NCI-H187 treated with DMSO at 0.1 percent for 48 hours (cell line): ENCODE data around the gene MIER2.

Source experiments
- DNase-seq: peaks from one replicate; lab custom pipeline; 2025; lab: John Stamatoyannopoulos, UW

Gene MIER2

DNA sequence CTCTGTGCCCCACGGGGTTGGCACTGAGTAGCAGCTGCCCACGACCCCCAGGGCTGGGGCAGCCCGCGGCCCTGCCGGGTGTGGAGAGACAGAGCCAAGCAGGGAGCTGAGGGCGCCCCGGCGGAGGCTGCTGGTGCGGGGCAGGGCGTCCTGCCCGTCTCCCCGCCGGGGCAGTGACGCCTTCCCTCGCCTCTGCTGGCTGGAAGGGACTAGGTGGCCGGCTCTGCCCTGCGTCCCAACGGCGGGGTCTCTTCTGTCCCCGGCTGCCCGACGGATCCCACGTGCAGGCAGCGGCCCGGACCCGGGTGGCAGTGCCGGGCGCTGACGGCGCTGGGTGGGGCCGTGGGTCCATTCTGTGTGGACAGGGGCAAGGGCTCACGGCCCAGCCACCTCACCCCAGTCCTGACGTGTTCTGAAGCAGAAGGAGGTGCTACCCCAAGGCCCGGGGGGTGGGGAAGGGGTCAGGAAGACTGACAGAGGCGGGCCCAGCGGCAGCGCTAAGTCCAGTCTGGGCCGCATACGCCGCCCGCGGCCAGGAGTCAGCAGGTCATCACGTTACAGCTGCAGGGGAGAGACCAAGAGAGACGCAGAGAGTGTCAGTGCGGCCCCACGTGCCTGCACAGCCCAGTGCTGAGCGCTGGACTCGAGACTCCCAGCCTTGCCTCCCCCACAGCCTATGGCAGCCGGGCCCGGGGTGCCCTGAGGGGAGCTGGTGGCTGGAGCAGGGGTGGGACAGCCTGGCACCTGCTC is 38.3 kb downstream of the MIER2 start:
- DNase-seq: no peak

DNA sequence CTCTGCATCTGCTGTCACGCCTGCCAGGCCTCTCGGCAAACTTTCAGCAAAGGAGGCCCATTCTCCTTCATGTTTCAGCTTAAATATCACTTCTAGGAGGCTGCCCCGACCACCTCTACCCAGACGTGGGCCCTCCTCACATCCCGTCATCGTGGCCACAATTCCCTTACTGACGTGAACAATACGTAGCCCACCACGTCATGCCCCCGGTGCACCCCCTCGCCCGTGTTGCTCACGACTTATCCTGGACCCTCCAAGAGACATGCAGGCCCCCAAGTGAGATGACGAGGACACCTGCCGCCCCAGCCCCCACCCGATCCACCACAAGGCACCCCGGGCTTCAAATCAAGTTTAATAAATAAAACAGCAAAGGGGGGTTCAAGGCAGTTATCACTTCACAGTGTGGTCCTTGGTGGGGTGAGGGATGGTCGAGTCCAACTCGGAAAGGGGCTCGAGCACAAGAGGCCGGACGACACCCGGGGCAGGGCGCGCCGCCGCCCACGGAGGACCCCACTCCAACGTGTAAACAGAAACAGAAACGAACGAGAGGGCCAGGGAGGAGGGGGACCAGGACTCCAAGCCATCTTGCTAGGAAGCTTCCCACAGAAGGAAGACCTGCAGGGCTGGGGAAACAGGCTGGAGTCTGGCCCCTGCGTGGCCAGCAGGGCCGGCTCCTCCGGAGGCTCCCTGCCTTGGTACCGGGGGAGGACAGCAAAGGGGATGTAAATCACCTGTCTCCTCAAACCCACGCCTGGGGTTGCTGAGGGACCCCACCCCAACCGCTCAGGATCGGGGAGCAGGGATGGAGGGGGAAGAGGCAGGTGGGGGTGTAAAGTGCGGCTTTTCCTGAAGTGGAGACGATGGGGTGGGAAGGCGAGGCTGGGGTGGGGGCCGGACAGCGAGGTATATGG is 39.1 kb downstream of the MIER2 start:
- no peak for DNase-seq

DNA sequence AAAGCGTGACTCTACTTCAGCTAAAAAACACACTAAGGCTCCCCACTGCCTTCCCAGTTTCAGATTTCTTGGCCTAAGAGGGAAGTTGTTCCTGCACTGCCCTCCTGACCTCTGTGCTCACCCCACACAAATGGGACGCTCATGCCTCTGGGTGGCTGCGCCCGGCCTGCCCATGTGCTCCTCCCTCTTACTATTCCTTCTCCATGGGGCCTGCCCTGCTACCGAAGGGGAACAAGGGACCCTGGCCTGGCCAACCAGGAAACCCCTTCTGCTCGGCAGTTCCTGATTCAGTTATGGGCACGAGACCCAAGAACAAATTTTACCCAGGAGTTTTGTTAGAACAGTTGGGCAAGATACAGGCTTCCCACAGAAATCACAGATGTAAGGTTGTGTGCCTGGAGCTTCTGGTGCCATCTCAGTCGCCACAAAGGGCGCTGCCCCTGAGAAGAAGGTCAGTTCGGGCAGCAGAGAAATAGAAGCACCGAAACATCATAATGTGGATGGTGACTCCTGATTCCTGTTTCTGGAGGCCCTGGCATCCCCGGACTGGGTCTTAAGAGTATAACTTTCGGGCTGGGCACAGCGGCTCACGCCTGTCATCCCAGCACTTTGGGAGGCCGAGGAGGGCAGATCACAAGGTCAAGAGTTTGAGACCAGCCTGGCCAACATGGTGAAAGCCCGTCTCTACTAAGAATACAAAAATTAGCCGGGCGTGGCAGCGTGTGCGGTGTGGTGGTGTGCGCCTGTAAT is 47.9 kb downstream of the MIER2 start:
- DNase-seq: no peak

GRCh38 chr19:295687-296370 is 48.8 kb downstream of the MIER2 start:
- no peak for DNase-seq

DNA sequence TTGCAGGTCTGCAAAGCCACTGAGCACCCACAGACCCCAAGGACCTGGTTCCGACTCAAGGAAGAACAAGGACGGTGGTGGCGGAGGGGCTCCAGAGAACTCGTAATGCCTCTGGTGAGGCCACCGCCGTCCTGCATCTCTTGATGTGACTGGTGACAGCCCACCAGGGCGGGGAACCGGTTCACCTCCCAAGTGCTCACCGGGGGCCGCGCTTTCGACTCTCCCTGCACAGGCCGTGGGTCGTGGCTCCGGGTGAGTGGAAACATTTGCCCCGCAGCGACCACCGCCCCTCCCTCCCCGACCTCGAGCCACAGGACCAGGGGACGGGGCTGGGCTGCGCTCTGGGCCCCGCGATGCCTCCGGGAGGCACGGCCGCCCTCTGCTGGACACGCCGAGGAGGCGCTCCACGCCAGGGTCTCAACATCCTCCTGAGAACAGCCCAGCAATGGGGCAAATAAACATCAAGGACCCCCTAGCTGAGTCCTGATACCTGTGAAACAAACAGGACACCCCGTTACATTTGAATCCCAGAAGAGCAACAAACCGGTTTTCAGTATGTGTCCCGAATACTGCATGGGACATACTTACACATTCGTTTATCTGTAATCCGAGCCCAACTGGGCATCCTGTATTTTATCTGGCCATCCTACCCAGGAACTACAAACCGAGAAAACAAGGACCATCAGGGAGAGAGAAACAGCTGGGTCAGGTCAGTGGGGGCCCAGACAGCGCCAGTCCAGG is 49.5 kb downstream of the MIER2 start:
- no peak for DNase-seq

DNA sequence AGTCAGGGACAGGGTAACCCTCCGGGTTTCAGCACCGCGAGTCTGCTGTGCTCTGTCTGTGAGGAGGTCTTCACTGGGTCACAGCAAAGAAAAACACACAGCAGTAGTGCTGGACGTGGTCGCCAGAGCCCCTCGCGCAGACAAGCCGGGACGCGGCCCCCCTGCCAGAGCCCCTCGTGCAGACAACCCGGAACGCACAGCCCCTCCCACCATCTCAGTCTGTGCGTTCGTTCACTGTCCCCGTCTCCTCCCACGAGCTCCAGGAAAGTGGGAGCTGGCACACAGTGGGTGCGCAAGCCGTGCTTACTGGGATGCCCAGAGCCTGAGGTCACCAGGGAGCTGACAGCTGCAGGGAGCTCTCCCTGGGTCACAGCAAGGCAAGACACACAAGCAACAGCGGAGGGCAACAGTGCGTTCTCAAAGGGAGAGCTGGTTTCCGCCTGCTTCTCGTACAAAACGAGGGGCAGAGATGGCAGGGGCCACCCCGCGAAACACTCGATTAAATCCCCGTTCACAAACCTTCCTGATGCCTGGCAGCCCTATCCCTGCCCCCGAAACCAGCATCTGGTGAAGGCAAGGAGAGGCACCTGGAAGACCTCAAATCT is 50.2 kb downstream of the MIER2 start:
- no peak for DNase-seq

DNA sequence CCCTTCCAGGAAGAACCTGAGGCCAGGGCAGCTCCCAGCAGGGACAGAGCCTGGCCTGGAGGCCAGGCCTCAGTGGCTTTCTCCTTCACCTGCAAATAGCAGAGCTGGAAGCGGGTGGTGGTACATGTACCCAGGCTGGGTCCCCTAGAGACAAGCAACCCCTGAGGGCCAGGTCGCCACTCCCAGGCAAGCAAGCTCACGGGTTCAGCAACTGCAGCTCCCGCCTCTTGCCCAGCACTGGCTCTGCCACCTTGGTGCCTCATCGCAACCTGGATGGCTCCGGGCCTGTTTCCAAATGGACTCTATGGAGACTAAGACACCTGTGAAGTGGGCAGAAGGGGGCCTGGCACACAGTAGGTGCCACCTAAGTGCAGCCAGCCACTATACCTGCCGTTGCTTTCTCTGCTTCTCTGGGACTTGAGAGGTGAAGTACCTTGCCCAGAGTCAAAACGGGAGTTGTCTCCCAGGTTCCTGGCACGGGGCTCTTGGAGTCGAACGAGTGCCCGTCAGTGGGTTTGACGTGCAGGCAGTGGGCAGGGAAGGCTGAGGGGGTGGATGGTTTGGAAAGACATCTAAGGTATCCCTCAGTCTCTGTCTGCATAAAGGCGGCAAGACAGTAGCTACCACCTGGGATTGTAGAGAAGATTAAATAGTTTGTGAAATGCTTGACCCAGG is 51.0 kb downstream of the MIER2 start:
- no peak for DNase-seq

GRCh38 chr19:292951-293350 is 51.6 kb downstream of the MIER2 start:
- DNase-seq: no peak

- no peak for DNase-seq
These were observed 52.2 kb downstream of the MIER2 start for GRCh38 chr19:292281-292884.

DNA sequence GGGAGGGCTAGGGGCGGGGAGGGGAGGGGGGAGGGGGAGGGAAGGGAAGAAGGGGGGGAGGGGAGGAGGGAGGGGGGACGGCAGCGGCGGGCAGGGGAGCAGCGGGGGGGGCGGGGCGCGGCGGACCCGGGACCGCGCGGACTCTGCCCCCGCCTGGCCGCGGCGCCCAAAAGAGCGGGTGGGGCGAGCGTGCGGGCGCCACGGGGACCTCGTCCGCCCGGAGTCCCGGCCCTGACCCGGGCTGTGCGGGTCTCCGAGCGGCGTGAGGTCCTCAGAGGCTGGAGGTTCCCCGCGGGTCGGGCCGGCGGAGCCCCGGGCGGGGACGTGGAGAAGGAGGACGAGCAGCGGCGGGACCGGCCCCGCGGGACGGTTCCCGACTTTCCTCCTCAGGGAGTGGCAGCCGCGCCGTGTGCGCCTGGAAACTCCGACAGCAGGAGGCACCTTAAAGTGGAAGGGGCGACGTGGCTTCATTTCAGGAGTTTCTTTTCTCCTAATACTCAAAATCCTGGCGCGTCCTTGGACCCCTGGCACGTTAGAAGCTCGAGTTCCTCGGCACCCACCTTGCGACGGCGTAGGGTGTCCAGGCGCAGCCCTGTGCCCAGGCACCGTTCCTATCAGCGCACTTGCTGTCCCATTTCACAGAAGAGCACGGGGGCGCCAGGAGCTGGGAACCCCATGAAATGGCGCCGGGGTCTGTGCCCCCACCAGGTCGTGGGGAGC is 52.9 kb downstream of the MIER2 start:
- no peak for DNase-seq

DNA sequence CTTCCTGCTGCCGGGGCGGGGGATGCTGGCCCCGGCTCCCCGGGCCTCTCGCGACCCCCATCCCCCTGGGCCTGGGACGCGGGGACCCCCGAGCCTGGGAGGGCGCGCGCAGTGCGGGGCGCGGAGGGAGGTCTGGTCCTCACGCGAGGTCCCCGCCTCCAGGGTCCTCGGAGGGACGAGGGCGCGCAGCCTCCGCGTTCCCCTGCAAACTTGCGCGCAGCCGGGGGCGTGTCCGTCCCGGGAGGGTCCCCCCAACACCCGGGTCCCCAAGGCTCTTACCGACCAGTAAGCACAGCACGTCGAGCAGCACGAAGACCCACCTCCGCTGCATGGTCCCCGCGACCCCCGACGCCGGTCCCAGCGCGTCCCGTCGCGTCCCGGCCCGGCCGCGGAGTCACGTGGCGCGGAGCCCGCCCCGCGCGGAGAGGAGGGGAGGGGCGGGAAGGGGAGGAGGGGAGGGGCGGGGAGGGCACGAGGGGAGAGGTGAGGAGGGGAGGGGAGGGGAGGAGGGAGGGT is 53.5 kb downstream of the MIER2 start, which contains the start of gene PLPP2:
TSS of gene PLPP2 (minus strand) at position 398 of the 516 bp plus-strand sequence. CDS start at position 331, 67 bp downstream.
- no peak for DNase-seq

- no peak for DNase-seq
These were observed 54.1 kb downstream of the MIER2 start for GRCh38 chr19:290372-291005.

DNA sequence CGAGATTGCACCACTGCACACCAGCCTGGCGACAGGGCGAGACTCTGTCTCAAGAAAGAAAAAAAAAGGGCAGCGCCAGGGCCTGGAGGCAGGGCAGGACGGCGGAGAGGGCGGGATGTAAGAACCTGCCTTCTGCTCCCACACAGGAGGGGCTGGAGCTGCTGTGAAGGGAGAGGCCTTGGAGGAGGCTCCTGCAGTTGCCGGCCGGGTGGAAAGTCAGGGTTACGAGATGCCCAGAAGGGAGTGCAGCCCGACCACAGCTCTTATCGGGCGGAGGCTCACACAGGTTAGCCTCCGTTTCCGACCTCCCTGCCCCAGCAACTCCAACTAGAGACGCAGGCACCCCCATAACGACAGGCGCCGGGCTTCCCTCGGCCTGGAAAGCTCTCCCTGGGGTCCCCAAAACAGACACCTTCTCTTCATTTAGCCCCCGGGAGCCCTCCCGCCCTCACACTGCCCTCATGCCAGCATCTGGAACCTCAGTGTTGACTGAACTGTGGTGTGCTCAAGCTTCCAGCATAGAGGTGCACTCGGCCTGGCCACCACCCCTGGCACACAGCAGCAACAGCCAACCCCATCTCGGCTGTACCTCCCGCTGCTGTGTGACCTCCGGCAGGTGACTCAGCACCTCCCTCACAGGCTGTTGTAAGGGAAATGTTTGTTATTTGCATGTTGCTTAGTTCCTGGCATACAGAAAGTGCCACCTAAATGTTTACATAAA is 54.8 kb downstream of the MIER2 start:
- no peak for DNase-seq

- no peak for DNase-seq
These were observed 55.7 kb downstream of the MIER2 start for GRCh38 chr19:288911-289310.

DNA sequence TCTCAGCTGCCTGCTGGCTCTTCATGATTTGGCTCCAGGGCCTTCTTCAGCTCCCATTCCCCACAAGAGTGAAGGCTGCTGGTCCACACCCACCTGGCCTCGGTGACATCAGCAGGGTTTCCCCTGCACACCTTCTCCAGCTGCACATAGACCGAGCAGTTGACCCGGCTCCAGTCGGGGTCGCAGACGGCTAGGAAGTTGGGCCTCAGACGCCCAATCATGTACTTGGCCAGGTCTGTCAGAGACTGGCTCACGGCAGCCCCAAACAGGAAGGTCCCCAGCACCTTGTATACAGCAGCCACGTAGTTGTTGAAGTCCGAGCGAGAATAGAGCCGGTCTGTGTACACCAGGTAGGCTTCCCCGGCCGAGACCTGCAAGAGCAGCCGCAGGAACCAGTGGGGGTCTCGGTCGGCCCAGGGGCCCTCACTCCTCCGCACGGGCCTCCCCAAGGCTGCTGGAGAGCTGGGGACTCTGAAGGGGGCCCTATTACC is 57.2 kb downstream of the MIER2 start:
- DNase-seq: no peak

GRCh38 chr19:283395-283794 is 61.2 kb downstream of the MIER2 start:
- DNase-seq: no peak

- no peak for DNase-seq
These were observed 62.1 kb downstream of the MIER2 start for GRCh38 chr19:282501-282900.
